ENCODE measurements around the gene HOXB3. TPM values are rescaled to one million over a fixed set of nuclear protein-coding genes. Genes with fewer than 3 reads are reported as not detected.

Gene HOXB3
- total RNA-seq, 2 experiments from 2014 or later, result 10.8 to 12.1 TPM

GRCh38 chr17:48592057-48592514 is 2.0 kb upstream of the HOXB3 start:
- Mint-ChIP-seq H3K27me3 (peaks cover 84% of the 10 kb centered on the region), H3K4me1 (peaks cover 43% of the 10 kb centered on the region), H3K27ac (no peak overlapping the region), H3K4me3 (no peak overlapping the region), H3K36me3 (ENCODE audit: low read depth) (no peaks in the 10 kb centered on the region), H3K9me3 (no peaks in the 10 kb centered on the region)
- no peak for DNase-seq
- ChIA-PET POLR2A (interaction anchor here (1.0 to 2.0 kb wide), 6 partner anchors 9 to 240 kb away, joined by 3 to 7 read pairs (median 4); no protein-coding TSS in a partner anchor), CTCF (interaction anchor here (1.1 to 5.8 kb wide), 14 partner anchors 21 to 567 kb away, joined by 4 to 62 read pairs (median 14); no protein-coding TSS in a partner anchor)

- H3K4me1 Mint-ChIP-seq, result peaks cover 43% of the 10 kb centered on the region
- H3K27ac Mint-ChIP-seq, result no peak overlapping the region
- CTCF ChIA-PET, result interaction anchor here (0.7 to 5.8 kb wide), 8 partner anchors 99 to 511 kb away, joined by 3 to 62 read pairs (median 16); no protein-coding TSS in a partner anchor
- H3K36me3 Mint-ChIP-seq (ENCODE audit: low read depth), result no peaks in the 10 kb centered on the region
- POLR2A ChIA-PET, result interaction anchor here (0.8 to 1.9 kb wide), 4 partner anchors 22 to 258 kb away, joined by 3 to 8 read pairs (median 6); no protein-coding TSS in a partner anchor
- no peak overlapping the region for H3K4me3 Mint-ChIP-seq
- H3K27me3 Mint-ChIP-seq, result peaks cover 84% of the 10 kb centered on the region
- no peaks in the 10 kb centered on the region for H3K9me3 Mint-ChIP-seq
- no peak for DNase-seq
Measured at GRCh38 chr17:48591255-48592056, 1.4 kb upstream of the HOXB3 start.

- POLR2A ChIA-PET, result interaction anchor here (1.4 to 1.9 kb wide), 2 partner anchors 255 to 257 kb away, joined by 3 to 8 read pairs; no protein-coding TSS in a partner anchor
- CTCF ChIA-PET, result interaction anchor here (0.7 to 5.8 kb wide), 5 partner anchors 98 to 510 kb away, joined by 3 to 62 read pairs (median 5); no protein-coding TSS in a partner anchor
- Mint-ChIP-seq H3K27ac (no peak overlapping the region), H3K27me3 (peaks cover 85% of the 10 kb centered on the region), H3K9me3 (no peaks in the 10 kb centered on the region), H3K4me3 (no peak overlapping the region), H3K4me1 (peaks cover 46% of the 10 kb centered on the region), H3K36me3 (ENCODE audit: low read depth) (no peaks in the 10 kb centered on the region)
- no peak for DNase-seq
Measured at GRCh38 chr17:48590607-48591161, 643 bp upstream of the HOXB3 start.

- peaks cover 55% of the 10 kb centered on the region for H3K4me1 Mint-ChIP-seq
- no peak overlapping the region for H3K27ac Mint-ChIP-seq
- no peaks in the 10 kb centered on the region for H3K36me3 Mint-ChIP-seq (ENCODE audit: low read depth)
- no peak for DNase-seq
- POLR2A ChIA-PET, result interaction anchor here (0.6 to 1.4 kb wide), 2 partner anchors 253 to 294 kb away, joined by 3 read pairs; no protein-coding TSS in a partner anchor
- CTCF ChIA-PET, result interaction anchor here (1.0 to 2.5 kb wide), 5 partner anchors 29 to 281 kb away, joined by 3 to 12 read pairs (median 5); no protein-coding TSS in a partner anchor
- H3K9me3 Mint-ChIP-seq, result no peaks in the 10 kb centered on the region
- H3K27me3 Mint-ChIP-seq, result peaks cover 78% of the 10 kb centered on the region
- no peak overlapping the region for H3K4me3 Mint-ChIP-seq
Measured at GRCh38 chr17:48589060-48589830, 796 bp downstream of the HOXB3 start.

GRCh38 chr17:48588528-48588927 is 1.5 kb downstream of the HOXB3 start:
- no peak overlapping the region for H3K4me3 Mint-ChIP-seq
- peaks cover 78% of the 10 kb centered on the region for H3K27me3 Mint-ChIP-seq
- H3K27ac Mint-ChIP-seq, result no peak overlapping the region
- no peaks in the 10 kb centered on the region for H3K9me3 Mint-ChIP-seq
- no peak for DNase-seq
- no peaks in the 10 kb centered on the region for H3K36me3 Mint-ChIP-seq (ENCODE audit: low read depth)
- peaks cover 51% of the 10 kb centered on the region for H3K4me1 Mint-ChIP-seq
- ChIA-PET CTCF (interaction anchor here (0.6 to 2.5 kb wide), 7 partner anchors 30 to 435 kb away, joined by 3 to 12 read pairs (median 4); no protein-coding TSS in a partner anchor), POLR2A (interaction anchor here (0.6 to 1.2 kb wide), 2 partner anchors 38 to 293 kb away, joined by 3 read pairs; partner anchors contain the start of gene HOXB9)

GRCh38 chr17:48588074-48588415 is 2.0 kb downstream of the HOXB3 start:
- Mint-ChIP-seq H3K4me1 (peaks cover 46% of the 10 kb centered on the region), H3K27me3 (peaks cover 78% of the 10 kb centered on the region)

GRCh38 chr17:48587276-48588073 is 2.6 kb downstream of the HOXB3 start:
- Mint-ChIP-seq H3K27me3 (peaks cover 79% of the 10 kb centered on the region), H3K4me1 (peaks cover 45% of the 10 kb centered on the region), H3K36me3 (ENCODE audit: low read depth) (no peaks in the 10 kb centered on the region), H3K4me3 (no peak overlapping the region), H3K9me3 (no peaks in the 10 kb centered on the region), H3K27ac (no peak overlapping the region)
- DNase-seq, result no peak
- CTCF ChIA-PET, result interaction anchor here (0.5 to 2.5 kb wide), 10 partner anchors 31 to 328 kb away, joined by 3 to 12 read pairs (median 3); no protein-coding TSS in a partner anchor
- POLR2A ChIA-PET, result interaction anchor here (0.7 to 1.2 kb wide), 6 partner anchors 14 to 235 kb away, joined by 3 to 4 read pairs (median 3); partner anchors contain the start of gene HOXB9

More at GRCh38 chr17:48588074-48588415, 2.0 kb downstream of the HOXB3 start:
- H3K9me3 Mint-ChIP-seq, result no peaks in the 10 kb centered on the region
- no peak overlapping the region for H3K4me3 Mint-ChIP-seq
- H3K36me3 Mint-ChIP-seq (ENCODE audit: low read depth), result no peaks in the 10 kb centered on the region
- POLR2A ChIA-PET, result interaction anchor here (0.7 to 1.2 kb wide), 6 partner anchors 13 to 236 kb away, joined by 3 to 4 read pairs (median 3); partner anchors contain the start of gene HOXB9
- H3K27ac Mint-ChIP-seq, result no peak overlapping the region
- CTCF ChIA-PET, result interaction anchor here (0.5 to 2.5 kb wide), 10 partner anchors 30 to 435 kb away, joined by 3 to 12 read pairs (median 4); no protein-coding TSS in a partner anchor
- no peak for DNase-seq

GRCh38 chr17:48586355-48587258 is 3.4 kb downstream of the HOXB3 start:
- peak; percentile 46 for DNase-seq
- CTCF ChIA-PET, result interaction anchor here (0.6 to 1.0 kb wide), 3 partner anchors 39 to 133 kb away, joined by 3 read pairs; no protein-coding TSS in a partner anchor
- H3K27me3 Mint-ChIP-seq, result peaks cover 80% of the 10 kb centered on the region
- H3K36me3 Mint-ChIP-seq (ENCODE audit: low read depth), result no peaks in the 10 kb centered on the region
- H3K9me3 Mint-ChIP-seq, result no peaks in the 10 kb centered on the region
- H3K4me3 Mint-ChIP-seq, result peak overlapping the region; percentile 92
- POLR2A ChIA-PET, result interaction anchor here (1.0 kb wide), 2 partner anchors 95 to 234 kb away, joined by 3 to 4 read pairs; no protein-coding TSS in a partner anchor
- peaks cover 47% of the 10 kb centered on the region for H3K4me1 Mint-ChIP-seq
- H3K27ac Mint-ChIP-seq, result peak overlapping the region; percentile 19

GRCh38 chr17:48584223-48584741 is 5.8 kb downstream of the HOXB3 start:
- peak overlapping the region; percentile 92 for H3K4me3 Mint-ChIP-seq
- CTCF ChIA-PET, result interaction anchor here (1.0 to 2.4 kb wide), 4 partner anchors 9 to 276 kb away, joined by 4 to 14 read pairs (median 6); partner anchors contain the start of gene HOXB5
- no peak overlapping the region for H3K27ac Mint-ChIP-seq
- POLR2A ChIA-PET, result no interaction called here
- H3K9me3 Mint-ChIP-seq, result no peaks in the 10 kb centered on the region
- peaks cover 3% of the 10 kb centered on the region for H3K36me3 Mint-ChIP-seq (ENCODE audit: low read depth)
- H3K27me3 Mint-ChIP-seq, result peaks cover 80% of the 10 kb centered on the region
- peaks cover 66% of the 10 kb centered on the region for H3K4me1 Mint-ChIP-seq
- no peak for DNase-seq

GRCh38 chr17:48583708-48584222 is 6.3 kb downstream of the HOXB3 start:
- Mint-ChIP-seq H3K9me3 (no peaks in the 10 kb centered on the region), H3K4me3 (peak overlapping the region; percentile 92)
- CTCF ChIA-PET, result interaction anchor here (0.5 to 2.4 kb wide), 5 partner anchors 9 to 276 kb away, joined by 4 to 14 read pairs (median 5); partner anchors contain the start of gene HOXB5

More at GRCh38 chr17:48583708-48584222, 6.3 kb downstream of the HOXB3 start:
- POLR2A ChIA-PET, result interaction anchor here (0.8 to 1.1 kb wide), 2 partner anchors 130 to 250 kb away, joined by 3 to 6 read pairs; no protein-coding TSS in a partner anchor
- no peak for DNase-seq
- H3K27ac Mint-ChIP-seq, result no peak overlapping the region
- peaks cover 71% of the 10 kb centered on the region for H3K4me1 Mint-ChIP-seq
- H3K36me3 Mint-ChIP-seq (ENCODE audit: low read depth), result peaks cover 3% of the 10 kb centered on the region
- H3K27me3 Mint-ChIP-seq, result peaks cover 80% of the 10 kb centered on the region
